ENCODE data around the gene ZFP30. TPM values are rescaled to one million over a fixed set of nuclear protein-coding genes. Genes with fewer than 3 reads are reported as not detected.

Gene ZFP30
- total RNA-seq, 1 experiment from 2014 or later, result 15.5 TPM

GRCh38 chr19:37593996-37594303 is 61.3 kb downstream of the ZFP30 start:
- Mint-ChIP-seq H3K9me3 (ENCODE audit: unreplicated experiment) (peaks cover 10% of the 10 kb centered on the region), H3K27me3 (ENCODE audit: insufficient read depth, unreplicated experiment) (no peaks in the 10 kb centered on the region), H3K4me1 (ENCODE audit: low read depth, unreplicated experiment) (peaks cover 15% of the 10 kb centered on the region), H3K36me3 (ENCODE audit: insufficient read depth, unreplicated experiment) (peaks cover 20% of the 10 kb centered on the region), H3K27ac (ENCODE audit: unreplicated experiment) (peak overlapping the region; percentile 98), H3K4me3 (ENCODE audit: unreplicated experiment) (peak overlapping the region; percentile 95)
- intact Hi-C loops (cut with micrococcal nuclease; ENCODE audit: unreplicated experiment), result loop anchor here (1.0 to 2.0 kb wide), 4 partner anchors 62 to 223 kb away; partner anchors contain the start of genes ZNF527, ZNF573 and ZNF607
- Histone ChIP-seq H3K36me3 (ENCODE audit: control insufficient read depth, insufficient read depth, low read length) (no peaks in the 10 kb centered on the region), H3K27me3 (replicated peaks; ENCODE audit: control insufficient read depth, insufficient read depth, low read length) (no peaks in the 10 kb centered on the region), H3K4me1 (no peaks in the 10 kb centered on the region), H3K9me3 (peaks cover 4% of the 10 kb centered on the region), H3K4me3 (ENCODE audit: low read depth, low read length) (peak overlapping the region; percentile 73)
- TF ChIP-seq CTCF (IDR thresholded peaks at IDR 0.05; ENCODE audit: insufficient read depth in 1 of 2, low read depth in 1 of 2, low read length in 1 of 2, severe bottlenecking in 1 of 2, unreplicated experiment in 1 of 2), result no peak
- no peak for DNase-seq
- CTCF ChIA-PET, result interaction anchor here (1.1 to 1.2 kb wide), 2 partner anchors 99 to 125 kb away, joined by 3 to 4 read pairs; partner anchors contain the start of gene ZNF607
- BruUV-seq (replicated peaks), result no TSS peak
- POLR2A ChIA-PET, result interaction anchor here (1.0 to 1.5 kb wide), 2 partner anchors 126 to 223 kb away, joined by 5 to 7 read pairs; partner anchors contain the start of genes ZNF527 and ZNF607

- no peaks in the 10 kb centered on the region for H3K36me3 ChIP-seq (ENCODE audit: control insufficient read depth, insufficient read depth, low read length)
- no peaks in the 10 kb centered on the region for H3K4me1 Mint-ChIP-seq (ENCODE audit: low read depth, unreplicated experiment)
- H3K4me1 ChIP-seq, result no peaks in the 10 kb centered on the region
- H3K27ac Mint-ChIP-seq (ENCODE audit: unreplicated experiment), result no peak overlapping the region
- no peaks in the 10 kb centered on the region for H3K36me3 Mint-ChIP-seq (ENCODE audit: insufficient read depth, unreplicated experiment)
- TF ChIP-seq CTCF (IDR thresholded peaks at IDR 0.05; ENCODE audit: insufficient read depth in 1 of 2, low read depth in 1 of 2, low read length in 1 of 2, severe bottlenecking in 1 of 2, unreplicated experiment in 1 of 2), result no peak
- no peaks in the 10 kb centered on the region for H3K27me3 Mint-ChIP-seq (ENCODE audit: insufficient read depth, unreplicated experiment)
- no peak overlapping the region for H3K4me3 Mint-ChIP-seq (ENCODE audit: unreplicated experiment)
- H3K9me3 Mint-ChIP-seq (ENCODE audit: unreplicated experiment), result peaks cover 26% of the 10 kb centered on the region
- CTCF ChIA-PET, result interaction anchor here (0.5 kb wide), 1 partner anchor 12 kb away, joined by 3 read pairs; no protein-coding TSS in a partner anchor
- peaks cover 18% of the 10 kb centered on the region; the same call in 1 of the 2 replicates for H3K9me3 ChIP-seq
- intact Hi-C loops (cut with micrococcal nuclease; ENCODE audit: unreplicated experiment), result no loop called here
- BruUV-seq (replicated peaks), result no TSS peak
- POLR2A ChIA-PET, result no interaction called here
- no peak for DNase-seq
- H3K4me3 ChIP-seq (ENCODE audit: low read depth, low read length), result no peak overlapping the region
- H3K27me3 ChIP-seq (replicated peaks; ENCODE audit: control insufficient read depth, insufficient read depth, low read length), result no peaks in the 10 kb centered on the region
Observed at GRCh38 chr19:37583340-37583739, 71.9 kb downstream of the ZFP30 start.

GRCh38 chr19:37572203-37572602 is 83.1 kb downstream of the ZFP30 start:
- intact Hi-C loops (cut with micrococcal nuclease; ENCODE audit: unreplicated experiment), result no loop called here
- H3K27ac Mint-ChIP-seq (ENCODE audit: unreplicated experiment), result no peak overlapping the region
- POLR2A ChIA-PET, result no interaction called here

More at GRCh38 chr19:37572203-37572602, 83.1 kb downstream of the ZFP30 start:
- Histone ChIP-seq H3K9me3 (peaks cover 19% of the 10 kb centered on the region), H3K4me3 (ENCODE audit: low read depth, low read length) (no peak overlapping the region), H3K36me3 (ENCODE audit: control insufficient read depth, insufficient read depth, low read length) (no peaks in the 10 kb centered on the region), H3K27me3 (replicated peaks; ENCODE audit: control insufficient read depth, insufficient read depth, low read length) (no peaks in the 10 kb centered on the region), H3K4me1 (no peaks in the 10 kb centered on the region)
- Mint-ChIP-seq H3K36me3 (ENCODE audit: insufficient read depth, unreplicated experiment) (no peaks in the 10 kb centered on the region), H3K9me3 (ENCODE audit: unreplicated experiment) (peaks cover 37% of the 10 kb centered on the region), H3K4me1 (ENCODE audit: low read depth, unreplicated experiment) (no peaks in the 10 kb centered on the region), H3K4me3 (ENCODE audit: unreplicated experiment) (no peak overlapping the region), H3K27me3 (ENCODE audit: insufficient read depth, unreplicated experiment) (no peaks in the 10 kb centered on the region)
- DNase-seq, result no peak
- CTCF ChIA-PET, result no interaction called here
- no TSS peak for BruUV-seq (replicated peaks)
- no peak for TF ChIP-seq CTCF (IDR thresholded peaks at IDR 0.05; ENCODE audit: insufficient read depth in 1 of 2, low read depth in 1 of 2, low read length in 1 of 2, severe bottlenecking in 1 of 2, unreplicated experiment in 1 of 2)

Data from Caco-2 (cell line).